Lower leg skin (tissue), 4 donors: ENCODE data around the gene INPP5D. TPM values are rescaled to one million over a fixed set of nuclear protein-coding genes. Genes with fewer than 3 reads are reported as not detected.

Experiments used
- DNase-seq, 2 donors: peaks; one replicate each; pipeline ENCODE4 v3.0.0-alpha.2; 2019; ENCODE audit warnings: low spot score in 2 of 2
- H3K4me3 ChIP-seq: fragments of 200-600 bp; sonication (generic); 2 replicates; pipeline ENCODE4 v1.5.1; 2017; ENCODE audit warnings: mild to moderate bottlenecking, low read depth; ENCODE audit not compliant: poor library complexity, severe bottlenecking
- POLR2A ChIP-seq, 2 donors: fragments of 450-650 bp; IDR thresholded peaks; one replicate each; pipeline ENCODE4 v1.6.1; 2016 to 2017; ENCODE audit warnings: antibody characterized with exemption in 2 of 2, mild to moderate bottlenecking in 1 of 2, moderate library complexity in 1 of 2
- WGBS, 2 donors: methylation state at CpG; one replicate each; pipeline ENCODE4 v1.1.5; 2018; 5-methylcytosine and 5-hydroxymethylcytosine counted together
- intact Hi-C: fragments of 100-400 bp; cut with DNase I; formaldehyde crosslinking; loops from one replicate; pipeline ENCODE4 v1.15.0; 2023; ENCODE audit warnings: low total_unique reads
- total RNA-seq, 4 donors: library from RNA; depleted of rRNA; stranded (reverse); fragments of >200 nt; gene quantifications; one replicate each; pipeline ENCODE4 v1.1.0, GENCODE V29; 2016
- TF ChIP-seq, protein P1 (sequence below), 3 donors: fragments of 450-650 bp; IDR thresholded peaks; one replicate each; pipeline ENCODE4 v1.5.1; 2016; ENCODE audit warnings: antibody characterized with exemption in 3 of 3, mild to moderate bottlenecking in 3 of 3, moderate library complexity in 2 of 3

The INPP5D gene
- total RNA-seq, 4 donors from 2014 or later: 8.6 to 15.0 (median 13.0) TPM

DNA sequence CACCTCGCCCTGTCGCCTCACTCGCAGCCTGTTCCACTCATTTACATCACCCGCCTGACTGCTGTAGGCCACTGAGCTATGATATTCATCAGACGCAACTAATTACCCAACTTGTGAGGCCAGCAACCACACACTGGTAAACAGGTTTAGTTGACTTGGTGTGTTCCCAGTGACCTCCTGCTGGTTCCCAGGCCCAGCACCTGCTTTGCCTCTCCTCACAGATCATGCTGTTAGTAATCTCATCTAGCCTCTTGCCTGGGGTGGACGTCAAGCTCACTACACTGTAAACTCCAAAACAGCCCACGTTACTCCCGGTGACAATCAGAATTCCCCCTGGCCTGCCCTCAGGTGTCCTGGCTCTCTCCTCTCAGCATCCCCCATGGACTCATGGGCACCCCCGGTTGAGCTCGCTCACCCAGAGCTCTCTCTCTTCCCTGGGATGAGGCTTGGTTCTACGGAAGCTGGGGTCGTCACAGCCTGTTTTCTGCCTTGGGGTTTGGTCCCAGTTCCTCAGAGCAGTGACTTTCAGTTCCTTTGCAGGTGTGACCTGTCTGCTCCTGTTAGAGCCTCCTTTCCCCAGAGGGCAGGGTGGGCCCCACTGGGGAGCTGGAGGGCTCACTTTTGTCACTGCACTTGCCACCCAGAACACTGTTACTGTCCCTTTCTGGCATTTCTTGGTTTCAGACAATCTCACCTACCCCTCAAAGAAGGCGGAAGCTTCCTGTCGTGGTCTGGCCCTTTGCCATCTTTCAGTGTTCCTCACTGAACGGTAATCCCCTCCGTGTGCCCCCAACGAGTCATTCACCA, 40.3 kb downstream of the INPP5D start:
- intact Hi-C loops: no loop called here
- WGBS, 2 donors: 53 to 55% methylated on average over 17 of the region's 17 CpGs
- DNase-seq: no peak
- H3K4me3 ChIP-seq: no peak overlapping the region
- TF ChIP-seq, protein P1, sequence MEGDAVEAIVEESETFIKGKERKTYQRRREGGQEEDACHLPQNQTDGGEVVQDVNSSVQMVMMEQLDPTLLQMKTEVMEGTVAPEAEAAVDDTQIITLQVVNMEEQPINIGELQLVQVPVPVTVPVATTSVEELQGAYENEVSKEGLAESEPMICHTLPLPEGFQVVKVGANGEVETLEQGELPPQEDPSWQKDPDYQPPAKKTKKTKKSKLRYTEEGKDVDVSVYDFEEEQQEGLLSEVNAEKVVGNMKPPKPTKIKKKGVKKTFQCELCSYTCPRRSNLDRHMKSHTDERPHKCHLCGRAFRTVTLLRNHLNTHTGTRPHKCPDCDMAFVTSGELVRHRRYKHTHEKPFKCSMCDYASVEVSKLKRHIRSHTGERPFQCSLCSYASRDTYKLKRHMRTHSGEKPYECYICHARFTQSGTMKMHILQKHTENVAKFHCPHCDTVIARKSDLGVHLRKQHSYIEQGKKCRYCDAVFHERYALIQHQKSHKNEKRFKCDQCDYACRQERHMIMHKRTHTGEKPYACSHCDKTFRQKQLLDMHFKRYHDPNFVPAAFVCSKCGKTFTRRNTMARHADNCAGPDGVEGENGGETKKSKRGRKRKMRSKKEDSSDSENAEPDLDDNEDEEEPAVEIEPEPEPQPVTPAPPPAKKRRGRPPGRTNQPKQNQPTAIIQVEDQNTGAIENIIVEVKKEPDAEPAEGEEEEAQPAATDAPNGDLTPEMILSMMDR (IDR thresholded peaks at IDR 0.05): no peak
- no peak for TF ChIP-seq POLR2A (IDR thresholded peaks at IDR 0.05)

DNA sequence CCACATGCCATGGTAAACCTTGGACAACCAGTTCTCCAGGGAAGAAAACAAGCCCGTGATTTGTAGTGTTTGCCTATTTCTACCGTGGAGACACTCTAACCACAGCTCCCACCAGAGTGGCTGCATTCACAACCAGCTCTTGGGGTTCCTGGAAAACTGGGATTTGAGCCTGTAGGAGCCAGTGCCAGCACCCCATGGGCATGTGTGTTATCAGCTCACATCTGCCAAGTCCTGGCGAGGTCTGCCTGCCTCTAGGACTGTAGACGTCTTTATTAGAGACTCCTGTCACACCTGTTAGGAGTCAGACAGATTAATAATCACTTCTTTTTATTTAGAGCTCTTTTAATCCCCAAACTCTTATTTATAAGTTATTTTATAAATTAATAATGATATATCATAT, 41.0 kb downstream of the INPP5D start:
- WGBS, 2 donors: 32 to 42% methylated on average over 4 of the region's 4 CpGs
- intact Hi-C loops: no loop called here
- TF ChIP-seq, protein P1 (IDR thresholded peaks at IDR 0.05): no peak
- TF ChIP-seq POLR2A (IDR thresholded peaks at IDR 0.05): no peak
- DNase-seq: no peak
- no peak overlapping the region for H3K4me3 ChIP-seq

DNA sequence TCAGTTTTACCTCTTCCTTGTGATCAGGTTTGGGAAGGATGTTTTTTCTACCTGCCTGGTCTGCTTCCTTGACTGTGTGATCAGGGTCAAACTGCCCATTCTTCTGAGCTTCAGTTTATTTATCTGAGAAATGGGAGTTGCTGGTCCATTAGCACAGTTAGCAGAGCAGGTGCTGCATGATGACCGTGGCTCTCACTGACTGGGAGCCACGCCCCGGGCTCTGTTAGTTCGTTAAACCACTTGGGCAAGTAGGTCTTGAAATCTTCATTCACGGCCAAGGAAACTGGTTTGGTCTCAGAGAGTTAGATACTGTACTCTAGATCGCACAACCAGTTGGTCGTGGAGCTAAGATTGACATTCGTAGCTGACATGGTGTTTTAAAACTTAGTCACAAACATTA, 41.7 kb downstream of the INPP5D start:
- 72 to 77% methylated on average over 8 of the region's 8 CpGs for WGBS, 2 donors
- no peak for DNase-seq
- H3K4me3 ChIP-seq: no peak overlapping the region
- TF ChIP-seq POLR2A (IDR thresholded peaks at IDR 0.05): no peak
- TF ChIP-seq, protein P1 (IDR thresholded peaks at IDR 0.05): no peak
- intact Hi-C loops: no loop called here

DNA sequence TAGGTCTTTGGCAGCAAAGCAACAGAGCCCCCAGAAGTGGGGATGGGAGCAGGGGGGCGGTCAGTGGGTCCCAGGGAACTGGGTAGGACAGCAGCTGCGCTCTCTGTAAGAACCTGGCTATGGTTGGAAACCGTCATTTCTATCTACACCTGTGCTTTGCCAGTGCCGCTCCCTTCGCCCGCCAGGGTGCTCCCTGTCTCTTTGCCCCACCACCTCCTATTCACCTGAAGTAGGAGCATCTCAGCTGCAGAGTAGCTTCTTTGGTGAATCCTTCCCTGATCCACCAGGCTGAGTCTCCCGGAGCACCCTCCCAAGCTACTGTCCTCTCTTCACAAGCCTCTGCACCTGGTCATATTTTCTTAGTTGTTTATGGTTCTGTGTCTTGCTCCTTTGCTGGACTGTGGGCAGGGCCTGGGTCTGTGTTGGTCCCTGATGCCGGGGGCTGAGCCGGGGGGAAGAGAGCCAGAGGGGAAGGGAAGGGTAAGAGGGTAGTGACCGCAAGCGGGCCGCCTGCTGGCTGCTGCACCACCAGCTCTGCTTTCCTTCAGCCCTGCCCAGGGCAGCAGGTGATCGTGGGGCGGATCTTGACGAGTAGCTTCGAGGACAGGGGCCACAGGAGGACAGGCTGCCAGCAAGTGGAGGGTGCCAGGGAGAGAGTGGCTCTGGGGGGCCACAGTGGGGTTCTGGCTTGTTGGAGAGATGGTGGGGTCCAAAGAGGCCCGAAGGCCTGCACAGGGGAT, 45.2 kb downstream of the INPP5D start:
- no peak overlapping the region for H3K4me3 ChIP-seq
- intact Hi-C loops: no loop called here
- WGBS, 2 donors: 90 to 96% methylated on average over 17 of the region's 17 CpGs
- DNase-seq: no peak
- TF ChIP-seq, protein P1 (IDR thresholded peaks at IDR 0.05): no peak
- no peak for TF ChIP-seq POLR2A (IDR thresholded peaks at IDR 0.05)

DNA sequence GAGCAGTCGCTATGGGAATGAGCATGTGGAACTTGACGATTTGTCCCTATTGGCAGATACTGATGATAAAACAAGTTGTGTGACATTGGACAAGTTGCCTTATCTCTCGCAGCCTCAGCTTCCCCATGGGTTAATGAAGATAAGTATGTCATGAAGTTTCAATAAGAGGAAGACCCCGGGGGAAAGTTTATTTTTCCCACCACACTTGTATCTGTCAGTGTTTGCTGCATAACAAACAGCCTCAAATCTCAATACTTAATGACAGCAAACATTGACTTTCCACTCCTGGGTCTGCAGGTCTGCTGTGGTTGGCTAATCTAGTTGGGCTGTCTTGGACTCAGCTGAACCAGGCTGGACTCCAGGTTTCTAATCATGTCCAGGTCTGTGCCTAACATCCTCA, 45.8 kb downstream of the INPP5D start:
- H3K4me3 ChIP-seq: no peak overlapping the region
- no peak for DNase-seq
- 79 to 91% methylated on average over 4 of the region's 4 CpGs for WGBS, 2 donors
- no peak for TF ChIP-seq POLR2A (IDR thresholded peaks at IDR 0.05)
- TF ChIP-seq, protein P1 (IDR thresholded peaks at IDR 0.05): no peak
- intact Hi-C loops: no loop called here
